Common myeloid progenitor, CD34-positive (primary cell): ENCODE results near the gene SH3TC2.

Experiments
- CTCF ChIA-PET: fragments of 350-600 bp; sonication (Branson Sonifier 250); formaldehyde crosslinking; loops from one replicate; lab custom pipeline; 2021; ENCODE audit warnings: antibody characterized with exemption; lab: Charles Lee
- POLR2A ChIA-PET: fragments of 350-600 bp; sonication (Branson Sonifier 250); formaldehyde crosslinking; loops from one replicate; lab custom pipeline; 2021; ENCODE audit warnings: antibody characterized with exemption; lab: Charles Lee
- DNase-seq, 3 donors: peaks; one replicate each; pipeline versions ENCODE4 v3.0.0 to v3.0.0-alpha.2; 2013
- H3K27ac ChIP-seq, 2 experiments: 1 replicate in 1 of 2; 2 replicates in 1 of 2; pipeline ENCODE4 v1.7.0; 2013; ENCODE audit warnings: inconsistent platforms in 2 of 2, low read length in 2 of 2, mild to moderate bottlenecking in 2 of 2, low read depth in 1 of 2, moderate library complexity in 1 of 2; ENCODE audit not compliant: severe bottlenecking in 2 of 2, insufficient read depth in 1 of 2, poor library complexity in 1 of 2
- H3K27me3 ChIP-seq, 5 experiments: replicated peaks in 2 of 5; 1 replicate in 3 of 5; 2 replicates in 2 of 5; pipeline versions ENCODE4 v1.6.1 to v1.7.0; 2013; ENCODE audit warnings: low read length in 4 of 5, mild to moderate bottlenecking in 2 of 5, moderate library complexity in 2 of 5, inconsistent platforms in 1 of 5; ENCODE audit not compliant: insufficient read depth in 5 of 5, control insufficient read depth in 4 of 5
- H3K36me3 ChIP-seq, 4 experiments: 1 replicate in 2 of 4; 2 replicates in 2 of 4; pipeline versions ENCODE4 v1.6.1 to v1.7.0; 2013; ENCODE audit warnings: low read length in 3 of 4, control low read depth in 1 of 4, mild to moderate bottlenecking in 1 of 4; ENCODE audit not compliant: control insufficient read depth in 4 of 4, insufficient read depth in 4 of 4
- H3K4me1 ChIP-seq, 4 experiments: 1 replicate in 3 of 4; 2 replicates in 1 of 4; pipeline versions ENCODE4 v1.6.1 to v1.7.1; 2013; ENCODE audit warnings: low read length in 3 of 4, mild to moderate bottlenecking in 3 of 4, control low read depth in 1 of 4, inconsistent platforms in 1 of 4, moderate library complexity in 1 of 4; ENCODE audit not compliant: control insufficient read depth in 4 of 4, insufficient read depth in 4 of 4; ENCODE audit errors: control extremely low read depth in 1 of 4
- H3K4me3 ChIP-seq, 7 experiments: 1 replicate in 4 of 7; 2 replicates in 3 of 7; pipeline versions ENCODE4 v1.5.1 to v1.7.0; 2013; ENCODE audit warnings: mild to moderate bottlenecking in 7 of 7, low read length in 6 of 7, moderate library complexity in 6 of 7, inconsistent platforms in 2 of 7, low read depth in 2 of 7, control low read depth in 1 of 7; ENCODE audit not compliant: insufficient read depth in 4 of 7, control insufficient read depth in 1 of 7; ENCODE audit errors: extremely low read depth in 1 of 7
- H3K9me3 ChIP-seq, 5 experiments: 1 replicate in 4 of 5; 2 replicates in 1 of 5; pipeline versions ENCODE4 v1.6.1 to v1.7.1; 2013; ENCODE audit warnings: low read length in 4 of 5, mild to moderate bottlenecking in 2 of 5, inconsistent platforms in 1 of 5, low read depth in 1 of 5, moderate library complexity in 1 of 5; ENCODE audit not compliant: control insufficient read depth in 4 of 5, insufficient read depth in 2 of 5; ENCODE audit errors: control extremely low read depth in 1 of 5
- WGBS: methylation state at CpG from one replicate; pipeline ENCODE4 v1.1.5; 2013; ENCODE audit not compliant: insufficient coverage; 5-methylcytosine and 5-hydroxymethylcytosine counted together

Gene SH3TC2

GRCh38 chr5:149062371-149063016 is 368 bp downstream of the SH3TC2 start:
- peaks cover 0 to 17% (median 4%) of the 10 kb centered on the region in 5 experiments for H3K9me3 ChIP-seq
- H3K4me3 ChIP-seq = peak overlapping the region in 3 of 7 experiments; percentile 2 to 37 (median 4)
- H3K36me3 ChIP-seq = no peaks in the 10 kb centered on the region
- peaks cover 5 to 58% (median 52%) of the 10 kb centered on the region in 4 experiments for H3K4me1 ChIP-seq
- POLR2A ChIA-PET = no interaction called here
- CTCF ChIA-PET = interaction anchor here (1.2 to 1.3 kb wide), 2 partner anchors 41 to 47 kb away, joined by 3 read pairs; no protein-coding TSS in a partner anchor
- H3K27me3 ChIP-seq = no peaks in the 10 kb centered on the region
- 44% methylated on average over 3 of the region's 3 CpGs for WGBS
- peak; percentile 42 to 87 (median 79) for DNase-seq
- peak overlapping the region; percentile 46 to 62 for H3K27ac ChIP-seq

GRCh38 chr5:149061341-149061740 is 1.5 kb downstream of the SH3TC2 start:
- Histone ChIP-seq H3K27me3 (no peaks in the 10 kb centered on the region), H3K36me3 (no peaks in the 10 kb centered on the region), H3K4me1 (peaks cover 5 to 58% (median 52%) of the 10 kb centered on the region in 4 experiments), H3K27ac (no peak overlapping the region), H3K4me3 (no peak overlapping the region), H3K9me3 (peaks cover 0 to 14% (median 0%) of the 10 kb centered on the region in 5 experiments)
- DNase-seq = no peak
- WGBS = 20% methylated on average over 1 of the region's 4 CpGs
- ChIA-PET CTCF (interaction anchor here (0.6 to 1.5 kb wide), 6 partner anchors 9 to 49 kb away, joined by 3 to 4 read pairs (median 3); no protein-coding TSS in a partner anchor), POLR2A (no interaction called here)

GRCh38 chr5:149060325-149060724 is 2.5 kb downstream of the SH3TC2 start:
- POLR2A ChIA-PET = no interaction called here
- Histone ChIP-seq H3K4me1 (peaks cover 5 to 56% (median 51%) of the 10 kb centered on the region in 4 experiments), H3K27ac (no peak overlapping the region), H3K36me3 (no peaks in the 10 kb centered on the region), H3K9me3 (peaks cover 0 to 14% (median 0%) of the 10 kb centered on the region in 5 experiments), H3K4me3 (no peak overlapping the region), H3K27me3 (no peaks in the 10 kb centered on the region)
- WGBS = no CpG with 5 or more reads among the region's 1 CpG
- peak in 2 of 3 donors; percentile 53 to 64 for DNase-seq
- CTCF ChIA-PET = interaction anchor here (1.3 to 1.5 kb wide), 2 partner anchors 12 to 54 kb away, joined by 3 read pairs; no protein-coding TSS in a partner anchor

- no peak overlapping the region for H3K27ac ChIP-seq
- CTCF ChIA-PET = interaction anchor here (0.6 to 4.2 kb wide), 4 partner anchors 13 to 97 kb away, joined by 3 to 18 read pairs (median 6); no protein-coding TSS in a partner anchor
- DNase-seq = no peak
- POLR2A ChIA-PET = no interaction called here
- no peak overlapping the region for H3K4me3 ChIP-seq
- peaks cover 0 to 20% (median 17%) of the 10 kb centered on the region in 4 experiments for H3K4me1 ChIP-seq
- no CpG with 5 or more reads among the region's 3 CpGs for WGBS
- no peaks in the 10 kb centered on the region for H3K36me3 ChIP-seq
- peaks cover 0 to 14% (median 0%) of the 10 kb centered on the region in 5 experiments for H3K9me3 ChIP-seq
- no peaks in the 10 kb centered on the region for H3K27me3 ChIP-seq
Observed at GRCh38 chr5:149056616-149057165, 6.2 kb downstream of the SH3TC2 start.

GRCh38 chr5:149054416-149054815 is 8.4 kb downstream of the SH3TC2 start:
- Histone ChIP-seq H3K27ac (no peak overlapping the region), H3K4me3 (no peak overlapping the region), H3K4me1 (no peaks in the 10 kb centered on the region), H3K9me3 (peaks cover 0 to 14% (median 0%) of the 10 kb centered on the region in 5 experiments), H3K27me3 (no peaks in the 10 kb centered on the region), H3K36me3 (no peaks in the 10 kb centered on the region)
- WGBS = 100% methylated on average over 1 of the region's 2 CpGs
- POLR2A ChIA-PET = no interaction called here
- CTCF ChIA-PET = interaction anchor here (4.2 kb wide), 1 partner anchor 17 kb away, joined by 18 read pairs; no protein-coding TSS in a partner anchor
- DNase-seq = no peak

- 100% methylated on average over 2 of the region's 2 CpGs for WGBS
- H3K4me3 ChIP-seq = no peak overlapping the region
- no peak overlapping the region for H3K27ac ChIP-seq
- H3K36me3 ChIP-seq = no peaks in the 10 kb centered on the region
- ChIA-PET CTCF (interaction anchor here (0.6 to 2.3 kb wide), 3 partner anchors 18 to 61 kb away, joined by 3 to 7 read pairs (median 3); no protein-coding TSS in a partner anchor), POLR2A (no interaction called here)
- peaks cover 0 to 8% (median 0%) of the 10 kb centered on the region in 5 experiments for H3K9me3 ChIP-seq
- H3K27me3 ChIP-seq = no peaks in the 10 kb centered on the region
- no peaks in the 10 kb centered on the region for H3K4me1 ChIP-seq
- DNase-seq = no peak
Observed at GRCh38 chr5:149053072-149053695, 9.7 kb downstream of the SH3TC2 start.
